Endodermal cell (in vitro differentiated cells): ENCODE results near the gene RPL6. TPM values are rescaled to one million over a fixed set of nuclear protein-coding genes. Genes with fewer than 3 reads are reported as not detected.

Experiments
- DNase-seq: peaks from one replicate; pipeline ENCODE4 v3.0.0-alpha.2; 2017
- H3K27ac ChIP-seq: 2 replicates; pipeline ENCODE4 v1.5.1; 2013; ENCODE audit warnings: mild to moderate bottlenecking, low read depth, low read length, moderate library complexity
- H3K27me3 ChIP-seq: 2 replicates; pipeline ENCODE4 v1.6.1; 2013; ENCODE audit warnings: mild to moderate bottlenecking, low read length, moderate library complexity; ENCODE audit not compliant: insufficient read depth, control insufficient read depth, poor library complexity, severe bottlenecking
- H3K36me3 ChIP-seq: 2 replicates; pipeline ENCODE4 v1.7.0; 2013; ENCODE audit warnings: mild to moderate bottlenecking, low read length, moderate library complexity; ENCODE audit not compliant: control insufficient read depth, insufficient read depth
- H3K4me1 ChIP-seq: one replicate; pipeline ENCODE4 v1.7.0; 2013; ENCODE audit warnings: low read length; ENCODE audit not compliant: control insufficient read depth, insufficient read depth
- H3K4me3 ChIP-seq: 2 replicates; pipeline ENCODE4 v1.5.1; 2013; ENCODE audit warnings: mild to moderate bottlenecking, low read length, moderate library complexity
- H3K9ac ChIP-seq: 2 replicates; pipeline ENCODE4 v1.6.1; 2013; ENCODE audit warnings: mild to moderate bottlenecking, low read length, moderate library complexity; ENCODE audit not compliant: poor library complexity, severe bottlenecking; ENCODE audit errors: extremely low read depth
- H3K9me3 ChIP-seq: 2 replicates; pipeline ENCODE4 v1.6.1; 2013; ENCODE audit warnings: mild to moderate bottlenecking, low read length, moderate library complexity; ENCODE audit not compliant: control insufficient read depth
- H3K27ac Mint-ChIP-seq: 2 replicates; pipeline ENCODE4 v1.8.0; 2020; ENCODE audit warnings: mixed read lengths
- H3K27me3 Mint-ChIP-seq: 2 replicates; pipeline ENCODE4 v1.8.0; 2021; ENCODE audit warnings: mild to moderate bottlenecking, mixed read lengths; ENCODE audit not compliant: insufficient read depth
- H3K36me3 Mint-ChIP-seq: 2 replicates; pipeline ENCODE4 v1.8.0; 2020; ENCODE audit warnings: low read depth, mixed read lengths
- H3K4me1 Mint-ChIP-seq: 2 replicates; pipeline ENCODE4 v1.8.0; 2020; ENCODE audit warnings: mixed read lengths
- H3K4me3 Mint-ChIP-seq: 2 replicates; pipeline ENCODE4 v1.8.0; 2020; ENCODE audit warnings: mild to moderate bottlenecking, moderate library complexity, mixed read lengths
- H3K9me3 Mint-ChIP-seq: 2 replicates; pipeline ENCODE4 v1.8.0; 2020; ENCODE audit warnings: mild to moderate bottlenecking, mixed read lengths
- CTCF ChIP-seq: fragments of 200-600 bp; sonication (generic); conservative IDR thresholded peaks from 2 replicates; pipeline ENCODE4 v1.5.0; 2021; ENCODE audit warnings: antibody characterized with exemption, mild to moderate bottlenecking
- WGBS, 2 experiments: methylation state at CpG; one replicate each; pipeline versions ENCODE4 v1.1.5 to v1.1.7; 2013; ENCODE audit warnings: missing lambda C conversion rate in 2 of 2, mixed read lengths in 1 of 2; ENCODE audit not compliant: insufficient coverage in 1 of 2, insufficient read length in 1 of 2; 5-methylcytosine and 5-hydroxymethylcytosine counted together
- total RNA-seq, 2 donors: library from RNA; stranded (reverse); fragmentation: NEBNext Ultra II Directional in 1 of 2; extraction: Animal tissue kit (Norgen Biotek cat#: 25700) in 1 of 2; gene quantifications; 2 replicates in 1 of 2; 3 replicates in 1 of 2; pipeline ENCODE4 v1.2.1, GENCODE V29; 2021

RPL6 gene
- total RNA-seq, 2 donors from 2014 or later = 1,610 to 1,647 TPM

GRCh38 chr12:112422531-112422930 lies 13.1 kb upstream of the RPL6 start:
- Mint-ChIP-seq H3K36me3 (peaks cover 7% of the 10 kb centered on the region), H3K27ac (peak overlapping the region; percentile 60), H3K4me1 (peaks cover 16% of the 10 kb centered on the region), H3K9me3 (no peaks in the 10 kb centered on the region), H3K4me3 (no peak overlapping the region), H3K27me3 (no peaks in the 10 kb centered on the region)
- peak; percentile 61 for DNase-seq
- peak overlapping the region; percentile 33 for H3K4me3 ChIP-seq
- peaks cover 6% of the 10 kb centered on the region for H3K4me1 ChIP-seq
- H3K36me3 ChIP-seq = peaks cover 12% of the 10 kb centered on the region
- H3K9me3 ChIP-seq = no peaks in the 10 kb centered on the region
- WGBS, 2 experiments = 83 to 91% methylated on average over 4 to 5 of the region's 5 CpGs
- no peaks in the 10 kb centered on the region for H3K27me3 ChIP-seq
- peak; percentile 20 for TF ChIP-seq CTCF
- H3K27ac ChIP-seq = no peak overlapping the region
- no peak overlapping the region for H3K9ac ChIP-seq

GRCh38 chr12:112421363-112421762 lies 12.0 kb upstream of the RPL6 start:
- Histone ChIP-seq H3K27me3 (no peaks in the 10 kb centered on the region), H3K36me3 (peaks cover 12% of the 10 kb centered on the region), H3K4me3 (no peak overlapping the region), H3K9ac (no peak overlapping the region), H3K4me1 (peaks cover 6% of the 10 kb centered on the region), H3K9me3 (no peaks in the 10 kb centered on the region), H3K27ac (no peak overlapping the region)
- no peak overlapping the region for H3K4me3 Mint-ChIP-seq
- H3K27me3 Mint-ChIP-seq = no peaks in the 10 kb centered on the region
- H3K36me3 Mint-ChIP-seq = peaks cover 7% of the 10 kb centered on the region
- 88% methylated on average over 1 of the region's 1 CpG; no CpG with 5 or more reads in 1 of the 2 experiments for WGBS, 2 experiments
- H3K27ac Mint-ChIP-seq = no peak overlapping the region
- peaks cover 16% of the 10 kb centered on the region for H3K4me1 Mint-ChIP-seq
- H3K9me3 Mint-ChIP-seq = no peaks in the 10 kb centered on the region
- DNase-seq = no peak
- no peak for TF ChIP-seq CTCF

GRCh38 chr12:112420740-112421139 lies 11.3 kb upstream of the RPL6 start:
- no peak for TF ChIP-seq CTCF
- H3K9me3 Mint-ChIP-seq = no peaks in the 10 kb centered on the region
- Histone ChIP-seq H3K36me3 (peaks cover 7% of the 10 kb centered on the region), H3K9ac (no peak overlapping the region), H3K27ac (no peak overlapping the region), H3K27me3 (no peaks in the 10 kb centered on the region), H3K4me1 (peaks cover 6% of the 10 kb centered on the region), H3K9me3 (no peaks in the 10 kb centered on the region), H3K4me3 (no peak overlapping the region)
- no peaks in the 10 kb centered on the region for H3K27me3 Mint-ChIP-seq
- peak; percentile 37 for DNase-seq
- 92 to 100% methylated on average over 3 of the region's 3 CpGs for WGBS, 2 experiments
- H3K27ac Mint-ChIP-seq = peak overlapping the region; percentile 52
- peaks cover 16% of the 10 kb centered on the region for H3K4me1 Mint-ChIP-seq
- peaks cover 2% of the 10 kb centered on the region for H3K36me3 Mint-ChIP-seq
- peak overlapping the region; percentile 94 for H3K4me3 Mint-ChIP-seq
